Measurements from ENCODE around the gene SH3PXD2B.

DNA sequence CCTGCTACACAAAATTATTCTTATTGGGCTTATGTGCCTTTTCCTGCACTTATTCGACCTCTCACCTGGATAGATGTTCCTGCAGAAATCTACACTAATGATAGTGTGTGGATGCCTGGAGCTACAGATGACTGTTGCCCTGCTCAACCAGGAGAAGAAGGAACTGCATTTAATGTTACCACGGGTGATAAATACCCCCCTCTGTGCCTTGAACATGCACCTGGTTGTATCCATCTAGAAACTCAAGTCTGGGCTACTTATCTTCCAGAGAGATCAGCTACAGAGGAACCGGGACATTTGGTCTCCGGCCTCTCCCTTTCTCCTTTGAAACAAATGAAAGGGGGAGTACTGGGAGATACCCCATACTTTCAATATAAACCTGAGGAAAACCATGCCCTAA lies 54.5 kb downstream of the SH3PXD2B start:
- TF ChIP-seq, protein P1, sequence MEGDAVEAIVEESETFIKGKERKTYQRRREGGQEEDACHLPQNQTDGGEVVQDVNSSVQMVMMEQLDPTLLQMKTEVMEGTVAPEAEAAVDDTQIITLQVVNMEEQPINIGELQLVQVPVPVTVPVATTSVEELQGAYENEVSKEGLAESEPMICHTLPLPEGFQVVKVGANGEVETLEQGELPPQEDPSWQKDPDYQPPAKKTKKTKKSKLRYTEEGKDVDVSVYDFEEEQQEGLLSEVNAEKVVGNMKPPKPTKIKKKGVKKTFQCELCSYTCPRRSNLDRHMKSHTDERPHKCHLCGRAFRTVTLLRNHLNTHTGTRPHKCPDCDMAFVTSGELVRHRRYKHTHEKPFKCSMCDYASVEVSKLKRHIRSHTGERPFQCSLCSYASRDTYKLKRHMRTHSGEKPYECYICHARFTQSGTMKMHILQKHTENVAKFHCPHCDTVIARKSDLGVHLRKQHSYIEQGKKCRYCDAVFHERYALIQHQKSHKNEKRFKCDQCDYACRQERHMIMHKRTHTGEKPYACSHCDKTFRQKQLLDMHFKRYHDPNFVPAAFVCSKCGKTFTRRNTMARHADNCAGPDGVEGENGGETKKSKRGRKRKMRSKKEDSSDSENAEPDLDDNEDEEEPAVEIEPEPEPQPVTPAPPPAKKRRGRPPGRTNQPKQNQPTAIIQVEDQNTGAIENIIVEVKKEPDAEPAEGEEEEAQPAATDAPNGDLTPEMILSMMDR (conservative IDR thresholded peaks at IDR 0.05; ENCODE audit: low read depth, low read length) = no peak
- TF ChIP-seq SMC3 (IDR thresholded peaks at IDR 0.05; ENCODE audit: low read depth, low read length) (no peak), CEBPB (IDR thresholded peaks at IDR 0.05; ENCODE audit: low read depth, low read length) (no peak), CHD1 (IDR thresholded peaks at IDR 0.05; ENCODE audit: low read depth, low read length) (no peak), RFX5 (IDR thresholded peaks at IDR 0.05; ENCODE audit: low read depth, low read length) (no peak), MXI1 (IDR thresholded peaks at IDR 0.05; ENCODE audit: borderline replicate concordance, low read depth, low read length) (no peak), RAD21 (IDR thresholded peaks at IDR 0.05; ENCODE audit: low read length) (no peak), POLR2A (IDR thresholded peaks at IDR 0.05; ENCODE audit: low read depth, low read length) (no peak), MAZ (IDR thresholded peaks at IDR 0.05; ENCODE audit: borderline replicate concordance, low read depth, low read length) (no peak), RCOR1 (IDR thresholded peaks at IDR 0.05; ENCODE audit: insufficient replicate concordance, low read length) (no peak)
- TF ChIP-seq, protein P2, sequence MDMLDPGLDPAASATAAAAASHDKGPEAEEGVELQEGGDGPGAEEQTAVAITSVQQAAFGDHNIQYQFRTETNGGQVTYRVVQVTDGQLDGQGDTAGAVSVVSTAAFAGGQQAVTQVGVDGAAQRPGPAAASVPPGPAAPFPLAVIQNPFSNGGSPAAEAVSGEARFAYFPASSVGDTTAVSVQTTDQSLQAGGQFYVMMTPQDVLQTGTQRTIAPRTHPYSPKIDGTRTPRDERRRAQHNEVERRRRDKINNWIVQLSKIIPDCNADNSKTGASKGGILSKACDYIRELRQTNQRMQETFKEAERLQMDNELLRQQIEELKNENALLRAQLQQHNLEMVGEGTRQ (IDR thresholded peaks at IDR 0.05; ENCODE audit: low read depth, low read length) = no peak
- TF ChIP-seq, protein P3, sequence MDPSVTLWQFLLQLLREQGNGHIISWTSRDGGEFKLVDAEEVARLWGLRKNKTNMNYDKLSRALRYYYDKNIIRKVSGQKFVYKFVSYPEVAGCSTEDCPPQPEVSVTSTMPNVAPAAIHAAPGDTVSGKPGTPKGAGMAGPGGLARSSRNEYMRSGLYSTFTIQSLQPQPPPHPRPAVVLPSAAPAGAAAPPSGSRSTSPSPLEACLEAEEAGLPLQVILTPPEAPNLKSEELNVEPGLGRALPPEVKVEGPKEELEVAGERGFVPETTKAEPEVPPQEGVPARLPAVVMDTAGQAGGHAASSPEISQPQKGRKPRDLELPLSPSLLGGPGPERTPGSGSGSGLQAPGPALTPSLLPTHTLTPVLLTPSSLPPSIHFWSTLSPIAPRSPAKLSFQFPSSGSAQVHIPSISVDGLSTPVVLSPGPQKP (IDR thresholded peaks at IDR 0.05; ENCODE audit: borderline replicate concordance, low read depth, low read length) = no peak

Measured in IMR-90 (cell line).